Raji (cell line): ENCODE data around the gene PNPLA4.

ENCODE experiments used
- POLR2A ChIP-seq: IDR thresholded peaks from 2 replicates; pipeline ENCODE4 v1.6.1; 2011; ENCODE audit warnings: low read depth, low read length, control low read depth; ENCODE audit not compliant: insufficient read depth

Gene PNPLA4

DNA sequence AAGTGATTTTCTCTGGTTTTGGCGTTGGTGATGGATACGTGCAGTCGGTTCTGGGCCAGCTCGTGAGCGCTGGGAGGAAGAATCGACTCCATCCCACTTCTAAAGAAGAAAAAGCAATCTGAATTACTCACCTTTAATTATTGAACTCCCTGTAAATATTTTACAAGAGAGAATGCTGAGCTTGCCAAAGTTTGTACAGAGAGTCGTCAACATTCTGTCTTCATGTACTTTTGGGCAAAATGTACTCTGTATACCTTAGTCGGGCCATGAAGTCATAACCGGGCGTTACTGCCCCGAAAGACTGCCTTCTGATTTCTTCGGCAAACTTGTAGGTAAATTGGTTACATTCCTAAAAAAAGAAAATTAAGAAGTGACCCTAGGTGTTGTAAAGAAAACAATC, 5.5 kb downstream of the PNPLA4 start:
- TF ChIP-seq POLR2A, result no peak

DNA sequence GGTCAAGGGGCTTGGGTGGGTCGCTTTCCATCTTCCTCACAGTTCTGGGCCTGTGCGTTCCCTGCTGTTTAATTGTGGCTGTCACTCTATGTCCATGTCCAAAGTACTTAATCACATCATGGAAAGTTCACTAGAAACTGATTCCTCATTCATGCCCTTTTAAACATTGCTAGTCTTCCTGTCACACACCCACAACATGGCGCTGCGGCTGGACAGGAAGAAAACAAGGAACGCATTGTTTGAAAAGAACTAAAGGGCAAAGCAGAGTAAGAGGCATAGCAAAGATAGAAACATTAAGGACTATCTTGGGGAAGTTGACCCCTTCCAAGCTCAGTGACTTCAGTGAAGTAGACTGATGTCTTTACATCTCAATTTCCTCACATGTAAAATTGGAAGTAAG, 18.4 kb downstream of the PNPLA4 start:
- TF ChIP-seq POLR2A, result no peak

DNA sequence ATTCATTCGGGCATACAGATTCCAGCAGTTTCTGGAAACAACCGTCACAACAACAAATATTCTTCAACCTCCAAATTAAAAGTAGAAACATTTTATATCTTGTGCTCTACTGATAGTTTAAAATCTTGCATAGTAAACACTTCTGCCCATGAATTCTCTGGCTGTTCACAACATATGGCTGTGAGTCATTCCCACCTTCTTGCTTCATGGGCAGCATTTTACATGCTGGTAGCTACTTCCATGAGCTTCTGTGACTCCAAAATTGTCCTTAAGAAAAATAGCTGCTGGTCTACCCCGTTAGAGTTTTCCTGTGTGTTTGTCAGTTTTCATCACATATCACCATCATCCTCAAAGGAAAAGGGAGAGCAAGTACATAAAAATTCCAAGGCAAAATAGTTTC, 22.7 kb downstream of the PNPLA4 start:
- TF ChIP-seq POLR2A, result no peak

DNA sequence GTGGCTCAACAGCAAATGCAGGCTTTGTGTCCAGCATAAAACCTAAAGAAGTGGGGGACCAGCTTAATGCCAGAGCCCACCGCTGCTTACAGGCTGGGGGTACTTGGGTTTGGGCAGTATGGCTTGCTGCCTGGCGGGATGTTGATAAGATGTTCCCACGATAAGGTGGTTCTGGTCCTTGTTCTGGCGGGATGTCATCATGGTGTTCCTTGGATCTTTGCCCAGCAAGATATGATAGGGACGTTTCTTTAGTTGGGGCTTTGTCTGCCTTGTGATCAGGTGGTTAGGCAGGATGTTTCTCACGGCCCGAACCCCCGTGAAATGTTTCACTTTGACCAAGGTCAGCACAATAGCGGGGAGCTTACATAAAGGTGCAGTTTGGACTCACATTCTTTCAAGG, 35.3 kb downstream of the PNPLA4 start:
- no peak for TF ChIP-seq POLR2A

DNA sequence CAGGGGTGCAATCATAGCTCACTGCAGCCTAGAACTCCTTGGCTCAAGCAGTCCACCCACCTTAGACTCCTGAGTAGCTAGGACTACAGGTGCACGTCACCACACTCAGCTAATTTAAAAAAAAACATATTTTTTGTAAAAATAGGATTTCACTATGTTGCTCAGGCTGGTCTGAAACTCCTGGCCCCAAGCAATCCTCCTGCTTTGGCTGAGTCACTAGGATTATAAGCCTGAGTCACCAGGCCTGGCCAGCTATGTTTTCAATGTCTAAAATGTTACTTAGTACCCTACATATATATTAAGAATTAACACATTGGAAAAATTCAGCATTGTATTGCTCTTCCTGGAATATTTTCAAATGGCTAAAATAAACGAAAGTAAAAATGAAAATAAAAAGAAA, 37.5 kb downstream of the PNPLA4 start:
- no peak for TF ChIP-seq POLR2A

DNA sequence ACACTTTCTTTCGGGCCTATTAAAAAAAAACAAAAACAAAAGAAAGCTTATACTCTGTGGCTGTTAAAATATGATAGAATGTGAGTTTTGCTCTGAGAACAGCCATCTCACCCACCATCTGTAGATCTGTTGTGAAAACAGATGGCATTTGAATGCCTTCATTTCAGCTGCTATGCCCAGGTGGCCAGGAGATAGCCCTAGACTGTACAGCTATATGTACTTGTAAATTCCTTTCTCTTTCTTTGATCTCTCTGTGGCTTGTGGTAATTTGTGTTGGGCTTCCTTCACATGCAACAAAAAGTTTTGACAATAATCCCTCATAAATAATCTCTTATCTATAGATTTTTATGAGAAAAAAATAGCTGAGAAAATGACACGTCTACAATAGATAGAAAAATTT, 38.1 kb downstream of the PNPLA4 start:
- no peak for TF ChIP-seq POLR2A

DNA sequence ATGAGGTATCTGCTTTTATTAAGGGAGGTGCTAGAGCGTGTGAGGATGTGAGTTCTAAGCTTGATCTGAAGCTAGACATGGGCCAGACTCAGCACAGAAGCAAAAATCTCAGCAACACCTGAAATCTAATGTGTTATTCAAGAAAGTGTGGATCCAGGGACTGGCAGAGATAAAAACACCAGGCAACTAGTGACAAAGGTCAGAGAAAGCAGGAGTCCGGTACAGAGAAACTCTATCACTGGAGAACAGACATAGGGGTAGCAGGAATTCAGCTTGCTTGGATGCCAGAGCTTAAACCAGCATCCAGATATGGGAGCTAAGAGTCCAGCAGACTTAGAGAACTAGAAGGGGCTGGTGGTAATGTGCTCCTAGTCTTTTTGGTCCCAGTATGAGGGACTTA, 50.3 kb downstream of the PNPLA4 start:
- TF ChIP-seq POLR2A, result no peak

DNA sequence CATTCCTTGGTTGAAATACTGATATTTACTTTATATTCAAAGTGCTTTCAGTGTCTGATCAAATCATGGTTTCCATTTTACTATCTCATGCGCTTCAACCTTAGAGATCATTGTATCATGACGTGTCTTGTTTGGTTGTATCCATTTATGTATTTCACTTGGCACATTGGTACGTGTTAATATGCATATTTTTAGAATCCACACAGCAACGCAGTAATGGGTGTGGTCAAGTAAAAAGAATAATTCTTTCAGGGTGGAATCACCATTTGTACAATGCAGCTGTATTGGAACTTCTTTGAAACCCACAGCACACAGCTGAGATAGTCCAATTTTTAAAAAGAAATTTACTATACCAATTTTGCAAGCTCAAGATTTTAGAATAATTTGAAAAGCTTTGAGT, 55.2 kb downstream of the PNPLA4 start:
- no peak for TF ChIP-seq POLR2A

DNA sequence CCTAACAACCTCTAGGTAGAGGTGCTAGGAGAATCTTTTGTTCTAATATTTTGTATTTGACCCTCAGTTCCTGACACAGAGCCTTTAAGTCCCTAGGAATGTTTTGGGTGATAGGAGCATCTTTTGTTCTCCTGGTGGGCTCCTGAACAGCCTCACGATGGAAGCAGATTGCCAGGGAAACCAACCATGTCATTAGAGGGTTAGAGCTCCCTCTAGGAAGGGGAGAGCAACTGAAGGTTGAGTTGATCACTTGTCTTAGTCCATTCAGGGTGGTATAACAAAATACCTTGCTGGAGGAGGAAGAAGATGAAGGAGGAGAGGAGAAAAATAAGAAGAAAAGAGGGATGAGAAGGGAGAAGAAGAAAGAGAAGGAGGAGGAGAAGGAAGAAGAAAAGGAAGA, 75.0 kb downstream of the PNPLA4 start:
- TF ChIP-seq POLR2A, result no peak
